GM19099 (cell line): Measurements from ENCODE around the gene TRIM62.

Experiments
- POLR2A ChIP-seq: IDR thresholded peaks from 3 replicates; pipeline ENCODE4 v1.6.1; 2011; ENCODE audit warnings: low read depth; ENCODE audit not compliant: insufficient read length; ENCODE audit errors: extremely low read depth

TRIM62 gene

DNA sequence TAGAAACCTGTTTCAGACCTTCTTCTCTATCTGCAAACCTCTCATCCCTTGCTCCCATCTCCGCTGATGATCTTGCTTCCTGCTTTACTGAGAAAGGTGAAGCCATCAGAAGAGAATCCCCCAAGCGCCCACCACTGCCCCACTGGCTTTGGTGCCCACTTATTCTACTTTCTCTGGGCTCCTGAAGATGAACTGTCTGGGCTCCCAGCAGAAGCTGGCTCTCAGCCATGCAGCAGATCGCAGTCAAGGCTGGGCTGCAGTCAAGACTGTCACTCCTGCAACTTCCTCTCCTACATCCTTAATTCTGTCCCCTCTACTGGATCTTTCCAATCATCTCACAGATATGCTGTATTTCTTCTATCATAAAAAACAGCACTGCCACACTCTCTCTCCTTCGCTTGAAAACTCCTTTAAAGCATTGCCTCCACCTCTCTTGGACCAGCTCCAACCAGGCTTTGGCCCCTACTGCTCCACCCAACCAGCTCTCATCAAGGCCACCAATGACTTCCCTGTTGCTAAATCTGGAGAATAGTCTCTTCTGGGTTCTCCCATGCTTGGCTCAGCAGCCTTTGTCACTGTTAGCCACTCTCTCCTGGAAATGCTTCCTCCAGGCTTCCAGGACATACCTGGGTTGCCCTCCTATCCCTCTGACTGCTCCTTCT lies 25.8 kb downstream of the TRIM62 start:
- TF ChIP-seq POLR2A = no peak

DNA sequence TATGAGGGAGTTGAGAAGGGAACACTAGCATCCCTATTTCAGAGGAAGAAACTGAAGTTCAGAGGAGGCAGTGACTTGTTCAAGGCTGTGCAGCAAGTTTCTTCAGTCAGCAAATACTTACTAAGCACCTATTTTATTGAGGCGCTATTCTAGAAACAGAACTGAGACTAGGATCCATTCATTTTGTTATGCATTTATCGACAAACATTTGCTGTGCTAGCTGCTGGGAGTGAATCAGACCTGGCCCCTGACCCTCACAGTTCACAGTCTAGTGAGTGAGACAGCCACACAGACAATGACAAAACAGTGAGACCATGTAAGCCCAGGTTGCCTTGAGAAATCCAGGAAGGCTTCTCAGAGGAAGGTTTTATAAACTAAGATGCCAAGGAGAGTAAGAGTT lies 28.2 kb downstream of the TRIM62 start:
- TF ChIP-seq POLR2A = no peak

DNA sequence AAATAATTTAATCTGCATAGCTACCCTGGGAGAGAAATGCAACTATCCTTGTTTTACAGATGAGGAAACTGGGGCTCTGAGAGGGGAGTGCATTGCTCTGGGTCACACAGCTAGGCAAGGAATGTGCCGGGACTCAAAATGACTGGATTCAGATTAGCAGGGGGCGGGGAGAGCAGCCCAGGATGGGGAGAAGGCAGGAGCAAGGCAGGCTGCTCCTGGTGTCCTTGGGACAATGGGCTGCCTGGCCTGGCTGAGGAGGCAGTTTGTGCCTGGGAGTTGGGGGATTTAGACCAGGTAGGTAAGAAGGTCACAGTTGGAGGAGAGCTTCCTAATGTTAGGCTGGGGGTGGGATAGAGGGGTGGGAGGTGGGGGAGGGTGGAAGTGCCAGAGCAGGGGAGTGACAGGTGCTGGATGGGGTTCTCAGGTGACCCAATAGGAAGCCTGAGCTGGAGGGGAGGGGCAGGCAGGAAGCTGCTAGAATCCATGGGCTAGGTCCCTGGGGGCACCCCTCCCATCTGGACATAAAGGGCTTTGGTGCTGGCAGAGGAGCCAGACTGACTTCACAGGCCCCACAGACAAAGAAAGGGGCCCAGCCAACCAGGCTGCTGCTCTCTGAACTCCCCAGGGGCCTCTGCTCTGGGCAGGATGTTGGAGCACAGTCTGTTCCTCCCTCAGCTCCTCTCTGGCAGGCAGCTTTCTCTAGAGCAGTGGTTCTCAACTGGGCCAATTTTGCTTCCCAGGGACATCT lies 29.0 kb downstream of the TRIM62 start:
- no peak for TF ChIP-seq POLR2A

DNA sequence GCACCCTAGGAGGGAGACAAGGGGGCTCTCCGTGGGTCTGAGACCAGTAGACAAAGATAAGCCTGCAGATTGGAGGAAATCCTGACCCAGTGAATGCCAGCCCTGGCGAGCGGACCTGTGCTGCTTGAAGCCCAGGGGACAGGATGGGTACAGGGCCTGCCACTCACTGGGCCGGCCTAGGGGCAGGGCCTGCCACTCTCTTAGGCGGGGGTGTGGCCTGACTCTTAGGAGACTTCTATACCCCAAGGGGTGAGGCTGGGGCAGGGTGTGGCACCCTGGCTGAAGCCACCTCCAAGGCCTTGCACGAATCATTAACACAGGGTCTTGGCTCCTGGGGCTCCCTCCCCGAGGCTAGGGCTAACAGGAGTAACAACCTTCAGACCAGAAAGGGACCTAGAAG lies 30.7 kb downstream of the TRIM62 start:
- TF ChIP-seq POLR2A = no peak

DNA sequence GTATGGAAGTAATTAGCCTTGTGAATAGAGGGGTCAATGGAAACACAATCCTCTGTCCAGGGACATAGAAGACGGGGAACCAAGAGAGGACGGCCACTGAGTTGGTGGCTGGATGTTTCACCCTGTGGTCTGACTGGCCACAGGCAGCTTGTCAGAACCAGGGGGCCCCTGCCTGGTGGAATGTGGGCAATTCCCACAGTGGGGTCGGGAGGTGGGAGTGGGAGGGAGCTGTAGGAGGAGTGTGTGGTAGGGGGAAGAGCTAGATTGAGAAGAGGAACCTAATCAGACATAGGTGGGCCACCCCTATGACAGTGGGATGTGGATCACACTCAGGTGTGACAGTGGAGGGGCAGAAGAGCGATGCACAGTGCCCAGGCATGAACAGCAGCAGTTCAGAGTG lies 31.3 kb downstream of the TRIM62 start:
- TF ChIP-seq POLR2A = no peak

DNA sequence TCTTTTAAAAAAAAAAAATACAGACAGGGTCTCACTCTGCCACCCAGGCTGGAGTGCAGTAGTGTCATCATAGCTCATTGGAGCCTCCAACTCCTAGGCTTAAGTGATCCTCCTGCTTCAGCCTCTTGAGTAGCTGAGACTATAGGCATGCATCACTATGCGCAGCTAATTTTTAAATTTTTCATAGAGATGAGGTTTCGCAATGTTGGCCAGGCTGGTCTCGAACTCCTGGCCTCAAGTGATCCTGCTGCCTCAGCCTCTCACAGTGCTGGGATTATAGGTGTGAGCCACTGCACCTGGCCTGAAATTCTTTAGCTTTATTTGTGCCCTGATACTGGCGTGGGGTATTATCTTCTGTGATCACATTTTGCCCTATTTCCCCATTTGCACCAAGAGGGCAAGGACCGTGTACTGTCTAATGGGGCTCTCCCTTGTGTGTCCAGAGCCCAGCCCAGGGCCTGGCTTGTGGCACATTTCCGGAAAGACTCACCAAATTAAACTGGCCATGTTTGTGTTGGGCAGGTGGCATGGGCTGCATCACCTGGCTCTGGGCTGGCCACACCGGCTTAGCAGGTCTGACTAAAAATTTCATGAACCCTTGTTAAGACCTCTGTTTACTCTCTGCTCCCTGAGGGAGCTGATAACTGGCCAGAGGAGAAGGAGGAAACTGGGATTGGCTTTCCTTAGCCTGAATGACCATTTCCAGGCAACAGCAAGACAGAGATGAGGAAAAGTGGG lies 32.2 kb downstream of the TRIM62 start:
- TF ChIP-seq POLR2A = no peak

DNA sequence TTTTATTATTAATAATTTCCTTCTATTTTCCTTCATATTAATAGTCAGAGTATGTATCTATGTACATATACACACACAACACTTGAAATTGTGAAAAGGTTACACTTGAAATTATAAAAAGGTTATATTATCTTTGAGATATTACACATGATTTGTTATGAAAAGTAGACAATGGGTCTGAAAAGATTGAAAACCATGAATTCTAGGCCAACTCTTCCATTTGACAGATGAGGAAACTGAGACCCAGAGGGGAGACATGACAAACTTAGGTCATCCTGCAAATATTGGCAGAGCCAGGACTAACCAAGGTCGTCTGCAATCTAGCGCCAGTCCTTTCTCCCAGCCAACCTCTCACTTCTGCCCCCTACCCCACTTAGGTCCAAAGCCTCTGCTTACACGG lies 33.2 kb downstream of the TRIM62 start:
- TF ChIP-seq POLR2A = no peak

DNA sequence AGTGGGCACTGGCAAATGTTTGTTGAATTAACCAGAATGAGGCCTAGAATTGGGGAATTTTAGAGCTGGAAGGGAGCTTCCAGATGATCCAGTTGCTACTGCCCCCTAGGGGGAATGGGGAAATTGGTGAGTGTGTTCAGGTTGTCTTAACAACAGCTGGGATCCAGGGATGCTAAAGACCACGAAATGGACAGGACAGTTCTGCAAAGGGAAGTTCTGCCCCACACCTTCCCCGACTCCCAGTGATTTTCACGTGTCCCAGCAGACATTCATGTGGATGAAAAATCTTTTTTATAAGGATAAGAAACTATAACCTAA lies 33.9 kb downstream of the TRIM62 start:
- TF ChIP-seq POLR2A = no peak

DNA sequence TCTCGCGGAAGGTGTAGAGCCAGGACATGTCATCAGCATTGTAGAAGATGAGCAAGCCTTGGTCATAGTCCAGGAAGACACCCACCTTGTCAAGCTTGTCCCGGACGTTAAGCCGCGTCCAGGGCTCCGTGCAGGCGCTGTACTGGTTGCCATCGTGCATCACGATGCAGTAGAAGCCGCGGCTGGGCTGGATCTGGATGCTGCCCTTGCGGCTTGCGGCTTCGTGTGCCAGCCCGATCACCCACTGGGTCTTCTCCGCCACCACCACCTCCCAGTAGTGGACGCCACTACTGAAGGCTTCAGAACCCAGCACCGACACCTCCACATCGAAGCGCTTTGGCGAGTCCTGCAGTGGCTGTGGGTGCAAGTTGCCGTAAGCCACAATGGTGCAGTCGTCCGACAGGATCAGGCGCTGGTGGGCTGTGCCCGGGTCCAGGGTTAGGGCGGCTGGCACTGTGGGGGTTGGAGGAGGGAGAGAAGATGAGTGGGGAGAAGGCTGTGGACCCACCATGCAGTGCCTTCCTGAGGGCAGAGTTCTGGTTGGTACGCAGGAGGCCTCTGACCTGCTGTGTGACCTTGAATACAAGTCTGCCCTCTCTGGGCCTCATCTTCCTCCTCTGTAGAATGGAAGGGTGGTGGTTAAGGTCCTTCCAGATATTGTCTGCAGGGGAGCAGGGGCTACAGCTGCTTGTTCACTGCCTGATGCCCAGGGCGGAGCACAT lies 34.4 kb downstream of the TRIM62 start:
- TF ChIP-seq POLR2A = no peak

DNA sequence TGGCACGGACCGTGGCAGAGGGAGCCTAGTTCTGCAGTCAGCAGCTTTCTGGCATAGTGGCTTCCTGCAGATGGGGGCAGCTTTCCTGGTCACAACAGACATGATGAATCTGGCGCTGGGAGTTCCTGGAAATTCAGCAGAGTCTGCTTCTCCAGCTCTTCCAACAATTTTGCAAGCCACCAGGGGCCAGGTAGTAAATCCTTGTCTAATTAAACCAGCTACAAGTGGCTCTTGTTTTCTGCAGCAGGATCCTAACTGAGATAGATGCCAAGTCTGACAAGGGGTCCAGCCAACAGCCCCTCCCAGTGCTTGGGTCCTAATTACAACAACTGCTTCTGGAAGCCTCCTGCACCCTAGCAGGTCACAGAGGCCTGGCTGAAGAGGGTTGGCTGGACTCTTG lies 35.8 kb downstream of the TRIM62 start:
- TF ChIP-seq POLR2A = no peak

DNA sequence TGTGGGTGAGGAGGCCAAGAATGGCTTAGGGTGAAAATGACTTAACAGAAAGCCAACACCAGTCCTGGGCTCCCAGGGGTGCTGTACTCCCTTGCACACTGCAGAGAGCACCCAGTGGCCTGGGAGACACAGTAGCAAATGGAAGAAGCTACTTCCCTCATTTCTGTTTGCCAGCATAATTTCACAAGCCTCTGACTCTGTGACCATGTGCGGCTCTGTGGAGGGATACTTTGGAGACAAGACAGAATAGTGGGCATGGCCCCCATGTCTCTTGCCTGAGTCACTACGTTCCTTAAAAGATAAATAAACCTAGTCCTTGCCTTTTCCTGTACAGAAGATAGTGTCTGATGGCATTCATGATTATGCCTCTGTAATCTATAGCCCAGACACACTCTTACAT lies 38.1 kb downstream of the TRIM62 start:
- no peak for TF ChIP-seq POLR2A

DNA sequence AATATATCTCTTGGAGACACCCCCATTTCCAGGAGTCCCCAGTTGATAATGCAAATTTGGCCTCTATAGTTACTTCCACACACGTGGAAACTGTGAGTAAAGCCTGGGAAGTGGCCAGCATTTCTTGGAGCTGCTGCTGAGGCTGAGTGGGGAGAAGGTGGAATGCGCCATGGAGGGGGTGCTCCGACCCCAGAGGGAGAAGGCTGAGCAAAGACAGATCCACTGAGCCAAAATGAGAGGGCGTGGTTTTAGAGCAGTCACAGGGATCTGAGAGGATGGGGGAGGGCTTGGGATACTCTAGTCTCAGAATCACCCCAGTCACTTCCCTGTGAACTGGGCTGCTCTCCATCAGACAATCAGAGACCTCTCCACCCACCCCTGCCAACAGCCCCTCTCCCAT lies 38.7 kb downstream of the TRIM62 start:
- TF ChIP-seq POLR2A = no peak

DNA sequence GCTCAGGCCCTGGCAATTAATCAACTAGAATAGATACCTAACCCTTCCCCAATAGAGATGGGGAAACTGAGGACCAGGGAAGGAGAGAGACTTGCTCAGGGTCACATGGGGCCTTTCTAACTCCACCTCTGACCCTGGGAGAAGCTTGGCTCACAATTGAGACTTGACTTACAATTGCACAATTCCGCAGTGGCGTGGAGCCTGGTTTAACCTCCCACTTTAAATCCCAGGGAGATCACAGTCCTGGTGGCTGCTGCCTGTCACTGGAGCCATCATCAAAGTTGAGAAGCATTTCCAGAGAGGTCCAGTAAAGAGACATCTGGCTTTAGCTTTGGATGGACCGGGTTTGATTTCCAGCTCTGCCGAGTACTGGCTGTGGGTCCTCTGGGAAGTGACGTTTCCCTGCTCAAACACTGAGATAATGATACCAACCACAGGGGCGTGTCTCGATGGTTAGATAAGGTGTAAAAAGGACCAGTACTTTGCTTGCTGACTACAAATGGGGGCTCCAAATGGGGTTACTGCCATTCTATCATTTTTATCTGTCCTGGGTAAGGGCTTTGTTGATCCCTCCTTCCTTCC lies 39.3 kb downstream of the TRIM62 start:
- TF ChIP-seq POLR2A = no peak

DNA sequence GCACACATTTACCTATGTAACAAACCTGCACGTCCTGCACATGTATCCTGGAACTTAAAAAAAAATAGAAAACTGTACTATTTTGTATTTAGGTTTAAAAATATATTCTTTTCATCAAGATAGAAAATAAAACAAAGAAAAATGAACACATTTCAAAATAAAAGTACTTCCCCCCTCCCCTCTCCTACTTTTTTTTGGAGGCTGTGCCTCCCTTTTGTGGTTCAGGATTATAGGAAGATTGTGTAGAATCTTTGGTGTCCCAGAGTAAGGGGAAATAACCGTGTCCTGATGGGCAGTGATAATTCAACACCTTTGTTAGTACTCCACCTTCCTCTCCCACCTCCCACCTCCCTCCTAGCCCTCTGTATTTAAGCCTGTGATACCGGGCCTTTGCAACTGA lies 40.1 kb downstream of the TRIM62 start:
- no peak for TF ChIP-seq POLR2A

DNA sequence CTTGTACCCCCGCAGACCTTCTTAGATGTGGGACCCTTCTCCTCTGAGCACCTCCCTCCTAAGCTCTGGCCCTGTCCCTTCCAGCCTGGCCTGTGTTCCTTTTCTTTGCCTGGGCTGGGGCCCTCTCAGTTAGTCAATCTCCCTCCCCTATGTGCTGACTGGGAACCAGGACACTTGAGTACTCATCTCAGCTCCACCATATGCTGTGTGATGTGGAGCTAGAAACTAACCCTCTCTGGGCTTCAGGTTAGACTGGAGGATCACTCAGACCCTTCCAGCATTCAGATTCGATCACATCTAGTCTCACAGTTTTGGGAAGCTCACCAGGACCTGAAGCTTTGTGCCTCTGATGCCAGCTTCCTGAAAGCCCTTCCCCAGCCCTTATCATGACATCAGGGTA lies 40.6 kb downstream of the TRIM62 start:
- no peak for TF ChIP-seq POLR2A

DNA sequence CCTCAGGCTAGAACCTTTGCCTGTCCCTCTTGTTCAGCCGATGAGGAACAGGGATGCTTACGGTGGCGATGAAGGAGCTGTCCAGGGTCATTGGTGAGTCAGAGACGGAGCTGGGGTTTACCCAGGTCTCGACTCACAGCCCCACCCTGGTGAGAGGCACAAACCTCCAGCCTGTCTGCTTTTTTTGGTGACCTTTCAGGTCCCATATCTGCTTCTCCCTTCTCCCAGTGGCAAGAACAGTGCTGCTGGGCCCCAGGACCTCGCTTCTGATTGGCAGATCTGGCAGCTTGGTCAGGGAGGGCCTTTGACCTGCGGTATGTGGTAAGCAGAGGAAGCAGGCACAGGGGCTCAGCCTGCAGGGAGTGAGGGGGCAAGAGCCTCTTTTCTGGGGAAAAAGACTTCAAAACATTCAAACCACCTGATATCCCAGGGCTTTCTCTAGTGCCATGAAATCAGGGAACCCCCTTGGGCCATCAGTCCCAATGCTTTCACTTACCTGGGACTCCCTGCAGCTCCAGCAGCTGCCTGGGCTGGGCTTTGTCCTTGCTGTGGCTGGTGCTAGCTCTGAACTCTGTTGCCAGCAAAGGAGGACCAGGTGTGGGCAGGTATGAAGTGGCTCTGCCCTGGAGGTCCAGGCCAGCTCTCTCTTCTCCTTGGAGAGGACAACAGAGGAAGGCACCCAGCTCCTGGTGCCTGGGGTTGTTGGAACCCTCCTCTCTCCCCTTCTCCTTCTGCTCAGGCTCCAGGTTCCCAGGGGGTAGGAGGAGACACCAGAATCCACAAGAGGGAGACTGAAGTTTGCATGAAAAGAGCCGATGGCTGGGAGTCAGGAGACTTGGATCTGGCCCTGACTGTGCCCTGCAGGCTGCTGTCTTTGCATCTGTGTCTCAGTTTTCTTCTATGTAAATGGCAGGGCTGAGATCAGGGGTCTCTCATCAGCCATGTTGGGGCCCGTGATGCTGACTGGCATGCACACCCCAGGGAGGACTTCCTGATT lies 41.4 kb downstream of the TRIM62 start:
- TF ChIP-seq POLR2A = no peak
